Measurements from ENCODE around the gene NT5M.

DNA sequence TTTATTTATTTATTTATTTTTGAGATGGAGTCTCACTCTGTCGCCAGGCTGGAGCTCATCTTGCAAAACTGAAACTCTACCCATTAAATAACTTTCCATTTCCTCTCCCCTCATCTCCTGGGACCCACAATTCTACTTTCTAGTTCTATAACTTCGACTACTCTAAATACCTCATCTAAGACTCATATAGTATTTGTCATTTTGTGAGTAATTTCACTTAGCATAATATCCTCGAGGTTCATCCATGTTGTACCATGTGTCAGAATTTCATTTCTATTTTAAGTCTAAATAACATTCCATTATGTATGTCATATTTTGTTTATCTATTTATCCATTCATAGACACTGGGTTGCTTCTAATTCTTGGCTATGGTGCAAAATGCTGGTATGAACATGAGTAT is 5.1 kb upstream of the NT5M start:
- TF ChIP-seq POLR2A (IDR thresholded peaks at IDR 0.05; ENCODE audit: low read depth, low read length) (no peak), POLR2AphosphoS5 (IDR thresholded peaks at IDR 0.05; ENCODE audit: low read depth, low read length) (no peak), TAF1 (IDR thresholded peaks at IDR 0.05; ENCODE audit: borderline replicate concordance, low read depth, low read length) (no peak)
